SU-DHL-6 (cell line): Measurements from ENCODE around the gene CARMIL1.

ENCODE experiments used
- H2AFZ ChIP-seq: fragments of 200-600 bp; sonication (generic); 2 replicates; pipeline ENCODE4 v1.6.1; 2014; ENCODE audit warnings: low read depth, mild to moderate bottlenecking, moderate library complexity, mixed read lengths, antibody characterized with exemption, low read length; ENCODE audit not compliant: severe bottlenecking
- H3F3A ChIP-seq: fragments of 200-600 bp; shearing (Covaris generic); 2 replicates; pipeline ENCODE4 v1.6.0; 2016; ENCODE audit warnings: antibody characterized with exemption, mild to moderate bottlenecking; ENCODE audit not compliant: insufficient read depth
- H3K27ac ChIP-seq: fragments of 200-600 bp; sonication (generic); 2 replicates; pipeline ENCODE4 v1.5.1; 2016; ENCODE audit warnings: low read depth, mild to moderate bottlenecking, low read length, moderate library complexity, mixed read lengths
- H3K27me3 ChIP-seq: fragments of 200-600 bp; sonication (generic), shearing (Covaris generic); 2 replicates; pipeline ENCODE4 v1.6.0; 2014; ENCODE audit warnings: mild to moderate bottlenecking, low read length
- H3K36me3 ChIP-seq: fragments of 200-600 bp; sonication (generic); 2 replicates; pipeline ENCODE4 v1.6.1; 2014; ENCODE audit warnings: mild to moderate bottlenecking, low read length, mixed read lengths
- H3K4me2 ChIP-seq: fragments of 300-600, 200-600 bp; shearing (Covaris generic), sonication (generic); 2 replicates; pipeline ENCODE4 v1.6.0; 2014; ENCODE audit warnings: low read length, low read depth, mild to moderate bottlenecking; ENCODE audit not compliant: poor library complexity, severe bottlenecking
- H3K4me3 ChIP-seq: fragments of 200-600 bp; sonication (generic); 2 replicates; pipeline ENCODE4 v1.5.1; 2014; ENCODE audit warnings: antibody characterized with exemption, low read length, mild to moderate bottlenecking, mixed read lengths; ENCODE audit not compliant: insufficient read depth, poor library complexity, severe bottlenecking
- H3K79me2 ChIP-seq: fragments of 200-600 bp; sonication (generic); 2 replicates; pipeline ENCODE4 v1.6.1; 2014; ENCODE audit warnings: mild to moderate bottlenecking, low read length, moderate library complexity; ENCODE audit not compliant: insufficient read depth
- H3K9ac ChIP-seq: fragments of 200-600 bp; sonication (generic); 2 replicates; pipeline ENCODE4 v1.7.0; 2014; ENCODE audit warnings: mild to moderate bottlenecking, low read length
- H3K9me2 ChIP-seq: fragments of 200-600 bp; sonication (generic); replicated peaks from 2 replicates; pipeline ENCODE4 v1.6.1; 2014; ENCODE audit warnings: low read length; ENCODE audit not compliant: insufficient read depth
- H3K9me3 ChIP-seq: fragments of 200-600 bp; sonication (generic); 2 replicates; pipeline ENCODE4 v1.6.1; 2014; ENCODE audit warnings: low read length, mixed read lengths; ENCODE audit not compliant: insufficient read depth
- H4K20me1 ChIP-seq: fragments of 200-600 bp; sonication (generic); 2 replicates; pipeline ENCODE4 v1.6.1; 2014; ENCODE audit warnings: low read depth, mild to moderate bottlenecking, antibody characterized with exemption, low read length, moderate library complexity, mixed read lengths
- EZH2phosphoT487 ChIP-seq: fragments of 200-600 bp; sonication (generic), shearing (Covaris generic); conservative IDR thresholded peaks from 2 replicates; pipeline ENCODE4 v1.6.1; 2018; ENCODE audit warnings: mild to moderate bottlenecking, antibody characterized with exemption, low read length, moderate library complexity, mixed read lengths
- TF ChIP-seq, protein P1 (sequence below): fragments of 200-600 bp; sonication (generic); IDR thresholded peaks from one replicate; pipeline ENCODE4 v1.5.1; 2017; ENCODE audit warnings: antibody characterized with exemption, mild to moderate bottlenecking, low read length, moderate library complexity; ENCODE audit not compliant: insufficient read depth, poor library complexity, severe bottlenecking

The CARMIL1 gene

DNA sequence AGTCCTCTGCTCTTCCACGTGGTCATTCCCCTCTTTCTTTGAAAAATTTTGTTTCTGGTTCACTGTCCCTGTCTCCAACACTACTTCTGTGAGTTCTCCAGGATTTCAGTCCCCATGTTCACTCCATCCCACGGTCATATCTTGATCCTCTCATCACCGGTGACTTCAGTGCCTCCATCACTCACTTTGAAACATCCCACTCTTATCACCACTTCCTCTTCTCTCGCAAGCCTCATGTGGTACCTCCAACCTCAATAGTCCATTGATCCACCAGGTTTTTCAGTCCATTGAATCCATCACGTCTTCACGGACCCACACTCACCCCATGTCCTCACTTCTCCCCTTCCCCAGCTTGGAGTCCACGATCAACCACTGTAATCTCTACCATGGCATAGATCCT is 64.8 kb downstream of the CARMIL1 start:
- Histone ChIP-seq H3K27me3 (no peaks in the 10 kb centered on the region), H3K79me2 (peaks cover 30% of the 10 kb centered on the region), H3K4me2 (no peak overlapping the region), H3K9me3 (no peaks in the 10 kb centered on the region), H3K4me3 (no peak overlapping the region), H2AFZ (no peak overlapping the region), H3K9me2 (no peaks in the 10 kb centered on the region), H3K27ac (no peak overlapping the region), H3K9ac (no peak overlapping the region), H3F3A (no peaks in the 10 kb centered on the region), H3K36me3 (no peaks in the 10 kb centered on the region), H4K20me1 (peaks cover 38% of the 10 kb centered on the region)
- TF ChIP-seq, protein P1, sequence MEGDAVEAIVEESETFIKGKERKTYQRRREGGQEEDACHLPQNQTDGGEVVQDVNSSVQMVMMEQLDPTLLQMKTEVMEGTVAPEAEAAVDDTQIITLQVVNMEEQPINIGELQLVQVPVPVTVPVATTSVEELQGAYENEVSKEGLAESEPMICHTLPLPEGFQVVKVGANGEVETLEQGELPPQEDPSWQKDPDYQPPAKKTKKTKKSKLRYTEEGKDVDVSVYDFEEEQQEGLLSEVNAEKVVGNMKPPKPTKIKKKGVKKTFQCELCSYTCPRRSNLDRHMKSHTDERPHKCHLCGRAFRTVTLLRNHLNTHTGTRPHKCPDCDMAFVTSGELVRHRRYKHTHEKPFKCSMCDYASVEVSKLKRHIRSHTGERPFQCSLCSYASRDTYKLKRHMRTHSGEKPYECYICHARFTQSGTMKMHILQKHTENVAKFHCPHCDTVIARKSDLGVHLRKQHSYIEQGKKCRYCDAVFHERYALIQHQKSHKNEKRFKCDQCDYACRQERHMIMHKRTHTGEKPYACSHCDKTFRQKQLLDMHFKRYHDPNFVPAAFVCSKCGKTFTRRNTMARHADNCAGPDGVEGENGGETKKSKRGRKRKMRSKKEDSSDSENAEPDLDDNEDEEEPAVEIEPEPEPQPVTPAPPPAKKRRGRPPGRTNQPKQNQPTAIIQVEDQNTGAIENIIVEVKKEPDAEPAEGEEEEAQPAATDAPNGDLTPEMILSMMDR = no peak
- TF ChIP-seq EZH2phosphoT487 = no peak

DNA sequence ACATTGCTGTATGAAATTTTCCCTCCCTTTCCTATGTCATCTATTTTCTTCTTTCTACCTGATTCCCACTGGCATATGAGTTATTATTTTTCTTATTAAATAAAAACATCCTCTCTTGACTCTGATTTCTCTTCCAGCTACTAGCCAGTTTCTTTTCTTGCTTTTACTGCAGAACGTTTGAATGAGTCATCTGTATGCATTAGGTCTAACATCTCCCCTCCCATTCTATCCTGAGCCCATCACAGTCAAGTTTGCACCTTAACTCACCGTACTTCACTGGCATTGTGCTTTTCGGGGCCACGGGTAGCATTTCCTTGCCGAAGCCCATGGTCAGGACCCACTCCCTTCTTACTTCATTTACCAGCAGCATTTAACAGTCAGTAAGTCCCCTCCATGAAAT is 65.7 kb downstream of the CARMIL1 start:
- H3K4me2 ChIP-seq = no peak overlapping the region
- H3K27me3 ChIP-seq = no peaks in the 10 kb centered on the region
- no peak overlapping the region for H3K9ac ChIP-seq
- no peak overlapping the region for H3K4me3 ChIP-seq
- no peaks in the 10 kb centered on the region for H3K9me2 ChIP-seq
- no peaks in the 10 kb centered on the region for H3K9me3 ChIP-seq
- H3K27ac ChIP-seq = no peak overlapping the region
- TF ChIP-seq EZH2phosphoT487 = no peak
- TF ChIP-seq, protein P1 = no peak
- H3K79me2 ChIP-seq = peaks cover 23% of the 10 kb centered on the region; the same call in 1 of the 2 replicates
- H3F3A ChIP-seq = no peaks in the 10 kb centered on the region
- peaks cover 31% of the 10 kb centered on the region for H4K20me1 ChIP-seq
- H2AFZ ChIP-seq = no peak overlapping the region
- no peaks in the 10 kb centered on the region for H3K36me3 ChIP-seq

DNA sequence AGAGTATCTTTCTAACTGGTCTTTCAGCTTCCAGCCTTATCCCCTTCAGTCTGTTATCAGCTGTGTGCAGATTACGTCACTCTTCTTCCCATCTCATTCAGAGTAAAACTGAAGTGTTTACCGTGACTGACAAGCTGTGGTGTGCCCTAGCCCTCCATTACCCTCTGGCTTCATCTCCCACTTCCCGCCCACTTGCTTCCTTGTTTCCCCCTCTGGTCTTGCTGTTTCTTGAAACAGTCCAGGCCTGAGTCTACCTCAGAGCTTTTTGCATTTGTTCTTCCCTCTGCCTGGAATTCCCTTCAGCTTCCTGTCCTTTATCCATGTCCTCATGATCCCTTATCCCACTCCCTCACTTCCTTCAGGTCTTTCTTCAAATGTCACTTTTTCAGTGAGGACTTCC is 66.9 kb downstream of the CARMIL1 start:
- Histone ChIP-seq H3K9me2 (no peaks in the 10 kb centered on the region), H3K79me2 (peaks cover 27% of the 10 kb centered on the region), H3F3A (no peaks in the 10 kb centered on the region), H4K20me1 (peaks cover 27% of the 10 kb centered on the region; the same call in 1 of the 2 replicates), H3K4me3 (no peak overlapping the region), H3K9ac (no peak overlapping the region), H2AFZ (no peak overlapping the region), H3K36me3 (no peaks in the 10 kb centered on the region), H3K27ac (no peak overlapping the region), H3K9me3 (no peaks in the 10 kb centered on the region), H3K27me3 (no peaks in the 10 kb centered on the region), H3K4me2 (no peak overlapping the region)
- TF ChIP-seq EZH2phosphoT487 = no peak
- TF ChIP-seq, protein P1 = no peak
